ENCODE results near the gene ANGPTL1.

ANGPTL1 gene

DNA sequence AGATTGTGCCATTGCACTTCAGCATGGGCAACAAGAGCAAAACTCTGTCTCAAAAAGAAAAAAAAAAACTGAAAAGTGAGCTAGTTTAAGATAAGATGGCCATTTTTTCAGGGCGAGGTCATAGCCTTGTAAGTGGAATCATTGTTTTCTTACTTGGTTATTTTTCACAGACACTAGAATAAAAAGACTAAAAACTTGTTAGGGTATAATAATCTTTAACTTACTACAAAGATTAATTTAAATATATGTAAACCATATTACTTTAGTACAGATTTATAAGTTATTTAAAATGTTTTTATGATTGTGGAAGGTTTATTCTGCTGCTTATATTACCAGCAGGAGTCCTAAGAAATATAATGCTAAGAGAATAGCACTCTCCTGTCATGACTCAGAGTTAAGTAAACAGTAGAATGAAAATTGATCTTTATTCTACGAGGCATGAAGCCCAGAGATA lies 23.5 kb downstream of the ANGPTL1 start:
- TF ChIP-seq, protein P1, sequence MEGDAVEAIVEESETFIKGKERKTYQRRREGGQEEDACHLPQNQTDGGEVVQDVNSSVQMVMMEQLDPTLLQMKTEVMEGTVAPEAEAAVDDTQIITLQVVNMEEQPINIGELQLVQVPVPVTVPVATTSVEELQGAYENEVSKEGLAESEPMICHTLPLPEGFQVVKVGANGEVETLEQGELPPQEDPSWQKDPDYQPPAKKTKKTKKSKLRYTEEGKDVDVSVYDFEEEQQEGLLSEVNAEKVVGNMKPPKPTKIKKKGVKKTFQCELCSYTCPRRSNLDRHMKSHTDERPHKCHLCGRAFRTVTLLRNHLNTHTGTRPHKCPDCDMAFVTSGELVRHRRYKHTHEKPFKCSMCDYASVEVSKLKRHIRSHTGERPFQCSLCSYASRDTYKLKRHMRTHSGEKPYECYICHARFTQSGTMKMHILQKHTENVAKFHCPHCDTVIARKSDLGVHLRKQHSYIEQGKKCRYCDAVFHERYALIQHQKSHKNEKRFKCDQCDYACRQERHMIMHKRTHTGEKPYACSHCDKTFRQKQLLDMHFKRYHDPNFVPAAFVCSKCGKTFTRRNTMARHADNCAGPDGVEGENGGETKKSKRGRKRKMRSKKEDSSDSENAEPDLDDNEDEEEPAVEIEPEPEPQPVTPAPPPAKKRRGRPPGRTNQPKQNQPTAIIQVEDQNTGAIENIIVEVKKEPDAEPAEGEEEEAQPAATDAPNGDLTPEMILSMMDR (IDR thresholded peaks at IDR 0.05; ENCODE audit: insufficient read depth, missing control alignments), result no peak
- FAIRE-seq, result peak; percentile 16
- DNase-seq (ENCODE audit: insufficient read length, low spot score), result no peak

DNA sequence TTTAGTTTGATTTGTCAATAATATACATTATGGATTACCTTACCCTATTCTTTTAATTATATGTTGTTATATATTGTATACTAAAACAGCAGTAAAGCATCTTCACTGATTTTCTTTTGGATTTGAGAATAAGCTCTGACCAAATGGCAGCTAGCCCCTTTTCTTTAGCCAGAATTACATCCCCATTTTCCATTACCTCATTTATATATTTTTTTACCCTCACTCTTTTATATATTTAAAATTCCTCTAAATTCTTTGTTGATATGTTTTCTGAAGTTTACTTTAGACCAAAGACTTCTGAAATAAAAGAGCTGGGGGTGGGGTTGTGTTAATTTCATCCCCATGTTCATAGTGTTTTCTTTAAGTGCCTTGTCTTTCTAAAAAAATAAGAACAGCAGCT lies 24.6 kb downstream of the ANGPTL1 start:
- TF ChIP-seq, protein P1 (IDR thresholded peaks at IDR 0.05; ENCODE audit: insufficient read depth, missing control alignments), result no peak
- DNase-seq (ENCODE audit: insufficient read length, low spot score), result no peak
- FAIRE-seq, result no peak

DNA sequence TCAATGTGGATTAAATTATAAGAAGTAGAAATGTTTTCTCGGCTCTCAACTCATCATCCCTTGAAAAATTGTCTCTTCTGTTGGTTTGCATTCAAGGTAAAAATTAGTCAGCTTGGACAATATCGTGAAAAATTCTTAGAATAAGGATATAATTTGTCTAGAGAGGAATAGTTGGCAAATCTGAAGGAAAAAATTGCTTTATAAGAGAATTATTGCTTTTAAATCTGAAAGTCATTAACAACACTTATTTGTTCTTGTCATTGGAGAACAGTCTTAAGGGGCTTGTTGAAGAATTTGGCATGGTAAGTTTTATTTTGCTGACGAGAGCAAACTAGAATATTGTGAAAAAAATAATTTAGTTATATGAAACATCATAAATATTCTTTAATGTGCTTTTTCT lies 26.4 kb downstream of the ANGPTL1 start:
- TF ChIP-seq, protein P1 (IDR thresholded peaks at IDR 0.05; ENCODE audit: insufficient read depth, missing control alignments), result no peak

DNA sequence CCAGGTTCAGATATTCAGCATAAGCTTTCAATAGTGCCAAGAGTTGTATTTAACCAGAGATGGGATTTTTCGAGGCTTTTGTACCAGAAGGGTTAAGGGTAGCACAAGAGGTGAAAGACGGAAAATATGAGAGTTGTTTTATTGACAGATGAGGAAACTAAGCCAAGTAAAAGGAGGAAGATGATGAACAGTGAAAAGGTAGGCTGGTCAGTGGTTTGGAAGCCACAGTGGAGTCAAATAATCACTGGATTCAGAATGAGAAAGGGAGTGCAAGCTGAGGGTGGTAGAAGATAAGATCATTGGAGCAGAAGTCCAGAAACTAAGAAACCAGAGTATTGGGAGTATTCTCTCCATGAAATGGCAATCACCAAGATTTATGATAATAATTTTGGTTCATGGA lies 45.7 kb downstream of the ANGPTL1 start:
- DNase-seq (ENCODE audit: insufficient read length, low spot score) (no peak), FAIRE-seq (peak; percentile 70)
- TF ChIP-seq, protein P1 (IDR thresholded peaks at IDR 0.05; ENCODE audit: insufficient read depth, missing control alignments), result no peak

More for the DNA sequence above, 26.4 kb downstream of the ANGPTL1 start:
- FAIRE-seq (no peak), DNase-seq (ENCODE audit: insufficient read length, low spot score) (no peak)

DNA sequence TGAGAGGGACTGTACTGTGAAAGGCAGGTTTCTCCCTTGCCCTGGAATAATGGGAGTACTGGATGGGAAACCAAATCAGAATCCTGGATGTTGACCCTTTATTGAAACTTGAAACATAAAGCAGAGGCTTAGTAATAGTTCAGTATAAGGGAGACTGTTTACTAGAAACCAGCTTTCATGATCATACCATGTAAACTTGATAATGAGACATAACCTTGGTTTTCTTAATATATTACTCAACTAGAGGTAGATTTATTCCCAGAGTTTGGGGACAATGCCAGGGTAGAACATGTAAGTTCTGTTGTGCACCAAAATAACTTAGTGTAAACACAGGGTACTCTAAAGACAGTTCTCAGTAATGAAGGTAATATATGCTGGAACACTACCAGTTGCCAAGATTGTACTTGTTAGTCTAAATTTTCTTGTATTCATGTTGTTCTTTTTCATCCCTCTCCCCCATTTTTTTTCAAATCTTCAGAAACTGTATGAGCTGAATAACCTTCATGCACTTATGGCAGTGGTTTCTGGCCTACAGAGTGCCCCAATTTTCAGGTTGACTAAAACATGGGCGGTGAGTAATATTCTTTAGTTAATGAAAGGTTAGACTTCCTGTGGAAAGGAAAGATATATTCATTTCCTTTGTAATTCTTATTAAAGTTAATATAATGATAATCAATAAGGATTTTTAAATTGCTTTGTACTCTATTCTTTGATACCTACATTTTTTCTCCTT lies 49.6 kb downstream of the ANGPTL1 start:
- TF ChIP-seq, protein P1 (IDR thresholded peaks at IDR 0.05; ENCODE audit: insufficient read depth, missing control alignments), result no peak
- FAIRE-seq (peak; percentile 61), DNase-seq (ENCODE audit: insufficient read length, low spot score) (no peak)

DNA sequence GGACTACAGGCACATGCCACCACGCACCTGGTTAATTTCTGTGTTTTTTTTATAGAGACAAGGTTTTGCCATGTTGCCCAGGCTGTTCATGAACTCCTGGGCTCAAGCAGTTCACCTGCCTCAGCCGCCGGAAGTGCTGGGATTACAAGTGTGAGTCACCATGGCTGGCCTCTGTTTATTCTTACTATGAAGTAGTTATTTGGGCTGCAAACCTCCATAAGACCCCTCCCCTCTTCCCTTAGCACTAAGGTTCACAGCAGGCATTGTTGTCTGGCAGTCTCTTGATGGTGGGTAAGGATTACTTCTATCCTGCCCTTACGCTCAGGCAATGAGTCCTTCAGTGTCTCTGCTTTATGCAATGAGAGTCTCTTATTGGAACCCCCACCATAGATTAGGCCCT lies 51.8 kb downstream of the ANGPTL1 start:
- no peak for DNase-seq (ENCODE audit: insufficient read length, low spot score)
- TF ChIP-seq, protein P1 (IDR thresholded peaks at IDR 0.05; ENCODE audit: insufficient read depth, missing control alignments), result no peak
- no peak for FAIRE-seq

DNA sequence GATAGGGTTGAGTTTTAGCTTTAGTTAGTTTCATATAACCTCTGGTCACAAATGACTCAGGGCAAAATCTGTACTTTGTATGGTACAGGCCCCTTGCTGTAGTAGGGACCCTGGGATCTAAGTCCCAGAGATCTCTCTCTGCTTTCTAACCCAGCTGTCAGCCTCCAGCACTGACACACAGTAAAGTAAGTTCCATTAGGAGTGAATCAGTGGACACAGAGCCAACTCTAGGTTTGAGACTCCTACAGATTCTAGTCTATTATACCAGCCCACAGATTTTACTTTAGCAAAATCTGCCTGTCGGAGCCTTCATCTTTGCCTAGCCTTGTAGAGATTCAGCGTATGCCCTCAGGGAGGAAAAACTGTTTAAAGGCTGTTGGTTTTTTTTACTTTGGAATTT lies 52.5 kb downstream of the ANGPTL1 start:
- DNase-seq (ENCODE audit: insufficient read length, low spot score), result no peak
- TF ChIP-seq, protein P1 (IDR thresholded peaks at IDR 0.05; ENCODE audit: insufficient read depth, missing control alignments), result no peak
- no peak for FAIRE-seq

Data from D721Med (cell line).